WI38 (cell line): Measurements from ENCODE around the gene TECR.
"Not testable (repeated sequence)": the region's sequence is repeated elsewhere in the genome, so short reads cannot be mapped to it uniquely, and the experiment has no call there.

ENCODE experiments used
- H3K4me3 ChIP-seq: 2 replicates; pipeline ENCODE4 v1.5.1; 2011; ENCODE audit warnings: low read depth, mild to moderate bottlenecking, control low read depth, low read length
- TF ChIP-seq, protein P1 (sequence below): IDR thresholded peaks from 2 replicates; pipeline ENCODE4 v1.5.1; 2012; ENCODE audit warnings: low read depth, mild to moderate bottlenecking, control low read depth, low read length

TECR gene

DNA sequence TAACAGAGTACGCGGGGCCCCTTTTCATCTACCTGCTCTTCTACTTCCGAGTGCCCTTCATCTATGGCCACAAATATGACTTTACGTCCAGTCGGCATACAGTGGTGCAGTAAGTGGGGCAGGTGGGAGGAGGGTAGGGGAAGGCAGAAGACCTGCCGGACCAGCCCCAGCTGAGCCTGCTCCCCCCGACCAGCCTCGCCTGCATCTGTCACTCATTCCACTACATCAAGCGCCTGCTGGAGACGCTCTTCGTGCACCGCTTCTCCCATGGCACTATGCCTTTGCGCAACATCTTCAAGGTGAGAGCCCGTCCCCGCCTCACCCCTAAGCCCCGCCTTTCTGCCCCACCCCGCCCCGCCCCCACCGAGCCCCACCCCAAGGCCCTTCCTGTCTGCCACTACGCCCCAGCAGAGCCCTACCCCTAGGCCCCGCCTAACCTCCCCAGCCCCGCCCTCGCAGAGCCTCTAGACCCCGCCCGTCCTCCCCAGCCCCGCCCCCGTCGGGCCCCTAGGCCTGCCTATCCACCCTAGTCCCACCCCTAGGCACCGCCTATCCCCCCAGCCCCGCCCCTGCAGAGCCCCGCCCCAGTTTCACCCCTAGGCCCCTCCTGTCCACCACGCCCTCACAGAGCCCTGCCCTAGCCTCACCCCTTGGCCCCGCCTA lies 34.7 kb downstream of the TECR start:
- H3K4me3 ChIP-seq = no peak overlapping the region
- TF ChIP-seq, protein P1, sequence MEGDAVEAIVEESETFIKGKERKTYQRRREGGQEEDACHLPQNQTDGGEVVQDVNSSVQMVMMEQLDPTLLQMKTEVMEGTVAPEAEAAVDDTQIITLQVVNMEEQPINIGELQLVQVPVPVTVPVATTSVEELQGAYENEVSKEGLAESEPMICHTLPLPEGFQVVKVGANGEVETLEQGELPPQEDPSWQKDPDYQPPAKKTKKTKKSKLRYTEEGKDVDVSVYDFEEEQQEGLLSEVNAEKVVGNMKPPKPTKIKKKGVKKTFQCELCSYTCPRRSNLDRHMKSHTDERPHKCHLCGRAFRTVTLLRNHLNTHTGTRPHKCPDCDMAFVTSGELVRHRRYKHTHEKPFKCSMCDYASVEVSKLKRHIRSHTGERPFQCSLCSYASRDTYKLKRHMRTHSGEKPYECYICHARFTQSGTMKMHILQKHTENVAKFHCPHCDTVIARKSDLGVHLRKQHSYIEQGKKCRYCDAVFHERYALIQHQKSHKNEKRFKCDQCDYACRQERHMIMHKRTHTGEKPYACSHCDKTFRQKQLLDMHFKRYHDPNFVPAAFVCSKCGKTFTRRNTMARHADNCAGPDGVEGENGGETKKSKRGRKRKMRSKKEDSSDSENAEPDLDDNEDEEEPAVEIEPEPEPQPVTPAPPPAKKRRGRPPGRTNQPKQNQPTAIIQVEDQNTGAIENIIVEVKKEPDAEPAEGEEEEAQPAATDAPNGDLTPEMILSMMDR = no peak

- H3K4me3 ChIP-seq = not testable (repeated sequence)
Measured at GRCh38 chr19:14564652-14565297, 35.4 kb downstream of the TECR start.

DNA sequence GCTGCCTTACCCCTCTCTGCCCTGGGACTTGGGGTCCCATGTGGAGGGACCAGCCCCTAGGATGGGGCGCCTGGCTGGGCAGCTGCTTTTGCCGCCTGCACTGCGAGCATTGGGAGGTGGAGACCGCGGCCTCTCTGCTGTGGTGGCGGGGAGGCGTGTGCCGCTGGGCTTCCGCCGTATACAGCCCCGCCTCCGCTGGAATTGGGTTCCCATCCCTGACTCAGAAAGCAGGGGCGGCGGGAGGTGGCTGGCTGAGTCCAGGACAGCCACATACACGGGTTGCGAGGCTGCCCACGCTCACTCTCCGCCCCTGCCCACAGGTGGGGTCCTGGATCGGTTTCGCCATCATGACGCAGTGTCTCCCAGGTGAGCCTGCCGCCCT lies 35.9 kb downstream of the TECR start:
- no peak overlapping the region for H3K4me3 ChIP-seq
- TF ChIP-seq, protein P1 = no peak

GRCh38 chr19:14565765-14566711 lies 36.6 kb downstream of the TECR start:
- H3K4me3 ChIP-seq = no peak overlapping the region

GRCh38 chr19:14566712-14567077 lies 37.3 kb downstream of the TECR start:
- H3K4me3 ChIP-seq = no peak overlapping the region
- TF ChIP-seq, protein P1 = no peak

More at GRCh38 chr19:14565765-14566711, 36.6 kb downstream of the TECR start:
- TF ChIP-seq, protein P1 = no peak

DNA sequence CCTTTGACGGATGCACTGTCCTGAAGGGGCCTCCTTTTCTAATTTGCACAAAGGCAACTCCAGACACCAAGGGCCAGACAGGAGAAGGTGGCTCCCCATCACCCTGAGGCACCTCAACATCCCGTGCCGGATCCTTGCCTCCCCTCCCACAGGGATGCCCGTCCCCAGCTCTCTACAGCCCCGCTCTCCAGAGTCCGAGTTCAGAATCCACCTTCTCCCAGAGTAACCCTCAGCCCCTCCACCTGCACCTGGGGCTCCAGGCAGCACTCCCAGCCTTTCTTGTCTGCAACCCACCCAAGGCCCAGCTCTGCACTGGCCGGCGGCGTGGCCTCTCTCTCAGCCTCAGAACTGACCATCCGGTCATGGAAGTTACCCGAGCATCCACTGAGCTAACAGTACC lies 37.7 kb downstream of the TECR start:
- TF ChIP-seq, protein P1 = no peak
- H3K4me3 ChIP-seq = no peak overlapping the region

GRCh38 chr19:14570864-14571527 lies 41.6 kb downstream of the TECR start:
- H3K4me3 ChIP-seq = peak overlapping the region; percentile 82
- TF ChIP-seq, protein P1 = no peak
